GM12878 (cell line): ENCODE results near the gene PRR11. TPM values are rescaled to one million over a fixed set of nuclear protein-coding genes. Genes with fewer than 3 reads are reported as not detected.

Experiments
- ATAC-seq: fragments of 200-7000 bp; cut with Tn5 transposase; 3 replicates; pipeline ENCODE4 v1.9.1; 2020; ENCODE audit warnings: mild to moderate bottlenecking, moderate library complexity
- BruUV-seq: library from RNA; stranded (reverse); fragments of 400-500 nt; replicated peaks from 2 replicates; lab custom pipeline; 2021; lab: Mats Ljungman, UMichigan
- CTCF ChIA-PET: fragments of 300-600 bp; sonication (Branson Sonifier 250); formaldehyde crosslinking; extraction: SDS; loops from one replicate; lab custom pipeline; 2021; ENCODE audit warnings: inconsistent platforms; lab: Yijun Ruan, JAX
- POLR2A ChIA-PET: fragments of 350-600 bp; formaldehyde crosslinking; extraction: SDS; loops from one replicate; lab custom pipeline; 2021; ENCODE audit warnings: inconsistent platforms; lab: Charles Lee
- RAD21 ChIA-PET: fragments of 300-600 bp; sonication (Branson Sonifier 250); formaldehyde crosslinking; loops from one replicate; lab custom pipeline; 2023; ENCODE audit warnings: antibody characterized with exemption; ENCODE audit not compliant: unreplicated experiment; lab: Charles Lee
- SMC1A ChIA-PET: fragments of 300-600 bp; sonication (Branson Sonifier 250); formaldehyde crosslinking; loops from one replicate; lab custom pipeline; 2023; ENCODE audit not compliant: unreplicated experiment, uncharacterized antibody; lab: Charles Lee
- DNase-seq: peaks from one replicate; pipeline ENCODE4 v3.0.0-alpha.2; 2011; ENCODE audit warnings: low read depth, low spot score
- FAIRE-seq: peaks from 3 replicates; lab custom pipeline; 2011; peaks lifted over from hg19 to GRCh38; lab: Jason Lieb, UNC
- H2AFZ ChIP-seq: 2 replicates; pipeline ENCODE4 v1.6.0; 2011; ENCODE audit warnings: low read depth, low read length, control low read depth; ENCODE audit not compliant: control insufficient read depth
- H3K27ac ChIP-seq: 2 replicates; pipeline ENCODE4 v1.5.1; 2011; ENCODE audit warnings: control low read depth; ENCODE audit not compliant: control insufficient read depth, insufficient read depth
- H3K27me3 ChIP-seq, 2 experiments: replicated peaks in 1 of 2; 2 replicates each; pipeline versions ENCODE4 v1.6.0 to v1.6.1; 2011; ENCODE audit warnings: low read length in 1 of 2; ENCODE audit not compliant: control insufficient read depth in 2 of 2, insufficient read depth in 2 of 2
- H3K36me3 ChIP-seq, 2 experiments: 2 replicates each; pipeline ENCODE4 v1.5.1; 2011; ENCODE audit warnings: low read length in 1 of 2; ENCODE audit not compliant: control insufficient read depth in 2 of 2, insufficient read depth in 2 of 2
- H3K4me1 ChIP-seq: 2 replicates; pipeline ENCODE4 v1.6.1; 2011; ENCODE audit warnings: mild to moderate bottlenecking, low read length, moderate library complexity, mixed read lengths; ENCODE audit not compliant: control insufficient read depth, insufficient read depth
- H3K4me2 ChIP-seq: 2 replicates; pipeline ENCODE4 v1.6.0; 2011; ENCODE audit warnings: control low read depth; ENCODE audit not compliant: control insufficient read depth, insufficient read depth
- H3K4me3 ChIP-seq: fragments of 200-600 bp; sonication (generic); 2 replicates; pipeline ENCODE4 v1.5.1; 2016
- H3K79me2 ChIP-seq: 2 replicates; pipeline ENCODE4 v1.6.0; 2011; ENCODE audit warnings: low read length; ENCODE audit not compliant: control insufficient read depth, insufficient read depth
- H3K9ac ChIP-seq: 2 replicates; pipeline ENCODE4 v1.8.0; 2011; ENCODE audit warnings: low read length, control low read depth, mixed read lengths; ENCODE audit not compliant: control insufficient read depth, insufficient read depth
- H3K9me3 ChIP-seq: replicated peaks from 3 replicates; pipeline ENCODE4 v1.5.1; 2011; ENCODE audit warnings: mild to moderate bottlenecking, low read length; ENCODE audit not compliant: control insufficient read depth, insufficient read depth
- H4K20me1 ChIP-seq: 2 replicates; pipeline ENCODE4 v1.6.0; 2011; ENCODE audit not compliant: control insufficient read depth, insufficient read depth
- CHD1 ChIP-seq: IDR thresholded peaks from 2 replicates; pipeline ENCODE4 v1.6.1; 2012; ENCODE audit warnings: low read depth, low read length, improper control_type of control experiment
- E4F1 ChIP-seq: fragments of 450-650 bp; IDR thresholded peaks from 2 replicates; pipeline ENCODE4 v1.6.1; 2018; ENCODE audit warnings: borderline replicate concordance, mild to moderate bottlenecking; ENCODE audit not compliant: partially characterized antibody
- ETV6 ChIP-seq, 2 experiments: fragments of 450-650 bp in 1 of 2; IDR thresholded peaks in 1 of 2; conservative IDR thresholded peaks in 1 of 2; 2 replicates each; pipeline ENCODE4 v1.6.1; 2014; ENCODE audit warnings: antibody characterized with exemption in 1 of 2, borderline replicate concordance in 1 of 2, low read depth in 1 of 2, mild to moderate bottlenecking in 1 of 2, moderate library complexity in 1 of 2
- IRF5 ChIP-seq: fragments of 450-650 bp; IDR thresholded peaks from 2 replicates; pipeline ENCODE4 v1.6.1; 2017; ENCODE audit warnings: borderline replicate concordance
- RCOR1 ChIP-seq: conservative IDR thresholded peaks from 2 replicates; pipeline ENCODE4 v1.6.1; 2012; ENCODE audit warnings: low read depth, low read length, improper control_type of control experiment
- SMARCA5 ChIP-seq: fragments of 450-650 bp; IDR thresholded peaks from 2 replicates; pipeline ENCODE4 v1.6.1; 2017; ENCODE audit warnings: mild to moderate bottlenecking
- SUPT20H ChIP-seq: IDR thresholded peaks from 2 replicates; pipeline ENCODE4 v1.6.1; 2011; ENCODE audit warnings: low read depth, mild to moderate bottlenecking, low read length, moderate library complexity, borderline replicate concordance; ENCODE audit not compliant: control insufficient read depth
- WGBS: methylation state at CpG from one replicate; pipeline ENCODE4 v1.1.6; 2016; ENCODE audit warnings: low lambda C conversion rate; ENCODE audit not compliant: insufficient replicate concordance, insufficient coverage; ENCODE audit errors: missing lambda C conversion rate; 5-methylcytosine and 5-hydroxymethylcytosine counted together
- in situ Hi-C: fragments of 300-500 bp; cut with MboI; formaldehyde crosslinking; loops from 9 replicates; pipeline ENCODE4 v1.14.3; 2018; ENCODE audit warnings: mixed read lengths
- intact Hi-C: fragments of 100-400 bp; cut with micrococcal nuclease; formaldehyde crosslinking; loops from one replicate; pipeline ENCODE4 v1.14.2; 2022; ENCODE audit not compliant: unreplicated experiment
- polyA plus RNA-seq, 11 experiments: library from polyadenylated mRNA; depleted of rRNA in 4 of 11; unstranded in 6 of 11; stranded (reverse) in 5 of 11; fragments of >200 nt; fragmentation: Nextera tagmentation in 4 of 11; fragmentation: Illumina TruSeq in 1 of 11; extraction: Ambion mirVana in 4 of 11; extraction: Trizol in 1 of 11; gene quantifications; 1 replicate in 1 of 11; 2 replicates in 10 of 11; pipeline versions ENCODE4 v1.2.1 to v1.2.3, GENCODE V29; 2011 to 2016; ENCODE audit warnings: inconsistent platforms in 2 of 11, missing spikeins in 2 of 11, low read depth in 1 of 11
- total RNA-seq, 4 experiments: library from RNA; depleted of rRNA in 3 of 4; stranded (reverse); fragments of >200 nt in 3 of 4; fragmentation: Illumina TruSeq in 1 of 4; extraction: Trizol in 1 of 4; gene quantifications; 2 replicates each; pipeline versions ENCODE4 v1.2.1 to v1.2.3, GENCODE V29; 2013 to 2021
- TF ChIP-seq, protein P1 (sequence below): IDR thresholded peaks from 2 replicates; pipeline ENCODE4 v1.6.1; 2012; ENCODE audit warnings: mild to moderate bottlenecking, low read depth, low read length

PRR11 gene
- total and polyA plus RNA-seq, 10 of the 15 experiments (the other 5 are each of a cell fraction or from before 2014, with no cell fraction given): 20.8 to 97.0 (median 48.3) TPM

- FAIRE-seq (no peak), ATAC-seq (no peak), DNase-seq (no peak)
- ChIA-PET CTCF (interaction anchor here (3.1 kb wide), 1 partner anchor 17 kb away, joined by 15 read pairs; no protein-coding TSS in a partner anchor), RAD21 (interaction anchor here (0.9 to 1.9 kb wide), 2 partner anchors 8 to 13 kb away, joined by 3 to 4 read pairs; no protein-coding TSS in a partner anchor), POLR2A (interaction anchor here (0.7 to 1.6 kb wide), 4 partner anchors 15 to 42 kb away, joined by 3 to 7 read pairs (median 4); partner anchors contain the start of gene TRIM37), SMC1A (interaction anchor here (1.0 to 2.2 kb wide), 4 partner anchors 12 to 129 kb away, joined by 3 to 7 read pairs (median 3); no protein-coding TSS in a partner anchor)
- no TSS peak for BruUV-seq
- TF ChIP-seq SUPT20H (no peak), ETV6 (conservative IDR thresholded peaks at IDR 0.05 in 1 of 2, IDR thresholded peaks at IDR 0.05 in 1 of 2; ENCODE audit: borderline replicate concordance in 1 of 2, low read depth in 1 of 2) (no peak), CHD1 (no peak), IRF5 (no peak), E4F1 (no peak), SMARCA5 (no peak), RCOR1 (no peak)
- TF ChIP-seq, protein P1, sequence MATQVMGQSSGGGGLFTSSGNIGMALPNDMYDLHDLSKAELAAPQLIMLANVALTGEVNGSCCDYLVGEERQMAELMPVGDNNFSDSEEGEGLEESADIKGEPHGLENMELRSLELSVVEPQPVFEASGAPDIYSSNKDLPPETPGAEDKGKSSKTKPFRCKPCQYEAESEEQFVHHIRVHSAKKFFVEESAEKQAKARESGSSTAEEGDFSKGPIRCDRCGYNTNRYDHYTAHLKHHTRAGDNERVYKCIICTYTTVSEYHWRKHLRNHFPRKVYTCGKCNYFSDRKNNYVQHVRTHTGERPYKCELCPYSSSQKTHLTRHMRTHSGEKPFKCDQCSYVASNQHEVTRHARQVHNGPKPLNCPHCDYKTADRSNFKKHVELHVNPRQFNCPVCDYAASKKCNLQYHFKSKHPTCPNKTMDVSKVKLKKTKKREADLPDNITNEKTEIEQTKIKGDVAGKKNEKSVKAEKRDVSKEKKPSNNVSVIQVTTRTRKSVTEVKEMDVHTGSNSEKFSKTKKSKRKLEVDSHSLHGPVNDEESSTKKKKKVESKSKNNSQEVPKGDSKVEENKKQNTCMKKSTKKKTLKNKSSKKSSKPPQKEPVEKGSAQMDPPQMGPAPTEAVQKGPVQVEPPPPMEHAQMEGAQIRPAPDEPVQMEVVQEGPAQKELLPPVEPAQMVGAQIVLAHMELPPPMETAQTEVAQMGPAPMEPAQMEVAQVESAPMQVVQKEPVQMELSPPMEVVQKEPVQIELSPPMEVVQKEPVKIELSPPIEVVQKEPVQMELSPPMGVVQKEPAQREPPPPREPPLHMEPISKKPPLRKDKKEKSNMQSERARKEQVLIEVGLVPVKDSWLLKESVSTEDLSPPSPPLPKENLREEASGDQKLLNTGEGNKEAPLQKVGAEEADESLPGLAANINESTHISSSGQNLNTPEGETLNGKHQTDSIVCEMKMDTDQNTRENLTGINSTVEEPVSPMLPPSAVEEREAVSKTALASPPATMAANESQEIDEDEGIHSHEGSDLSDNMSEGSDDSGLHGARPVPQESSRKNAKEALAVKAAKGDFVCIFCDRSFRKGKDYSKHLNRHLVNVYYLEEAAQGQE: no peak
- Histone ChIP-seq H3K36me3 (peaks cover 0 to 5% of the 10 kb centered on the region in 2 experiments; a peak in 1 of 4 replicates), H3K4me3 (0 out of 2 replicates have a peak overlapping the region, but pooled peaks have one; percentile 3), H3K4me1 (peaks cover 3% of the 10 kb centered on the region; the same call in 1 of the 2 replicates), H3K27me3 (no peaks in the 10 kb centered on the region), H3K79me2 (peaks cover 93% of the 10 kb centered on the region), H2AFZ (no peak overlapping the region), H3K4me2 (peak overlapping the region; percentile 34), H4K20me1 (no peaks in the 10 kb centered on the region), H3K9me3 (no peaks in the 10 kb centered on the region), H3K27ac (no peak overlapping the region), H3K9ac (no peak overlapping the region)
- intact Hi-C loops (no loop called here), in situ Hi-C loops (no loop called here)
- 100% methylated on average over 2 of the region's 2 CpGs for WGBS
Measured at GRCh38 chr17:59149051-59149450, 6.5 kb upstream of the PRR11 start.
